OCI-LY7 (cell line): Measurements from ENCODE around the gene IQCE. TPM values are rescaled to one million over a fixed set of nuclear protein-coding genes. Genes with fewer than 3 reads are reported as not detected.

Source experiments
- BruUV-seq: library from RNA; stranded (reverse); fragments of 400-500 nt; replicated peaks from 2 replicates; lab custom pipeline; 2021; lab: Mats Ljungman, UMichigan
- CTCF ChIA-PET: fragments of 300-600 bp; sonication (Branson Sonifier 250); formaldehyde crosslinking; loops from one replicate; lab custom pipeline; 2022; ENCODE audit warnings: antibody characterized with exemption; ENCODE audit not compliant: unreplicated experiment; lab: Charles Lee
- POLR2A ChIA-PET: fragments of 300-600 bp; sonication (Branson Sonifier 250); formaldehyde crosslinking; loops from one replicate; lab custom pipeline; 2022; ENCODE audit warnings: antibody characterized with exemption; lab: Charles Lee
- DNase-seq: peaks from one replicate; pipeline ENCODE4 v3.0.0-alpha.2; 2015; ENCODE audit warnings: low spot score
- H2AFZ ChIP-seq: fragments of 200-600 bp; sonication (generic), shearing (Covaris generic); 2 replicates; pipeline ENCODE4 v1.6.1; 2014; ENCODE audit warnings: mild to moderate bottlenecking, antibody characterized with exemption, low read length, moderate library complexity
- H3K27ac ChIP-seq: fragments of 200-600 bp; sonication (generic); 2 replicates; pipeline ENCODE4 v1.5.1; 2014; ENCODE audit warnings: mixed run types, low read depth, mild to moderate bottlenecking, moderate library complexity, low read length, inconsistent platforms; ENCODE audit not compliant: poor library complexity, severe bottlenecking
- H3K36me3 ChIP-seq: fragments of 200-600 bp; sonication (generic); 2 replicates; pipeline ENCODE4 v1.6.1; 2014; ENCODE audit warnings: mild to moderate bottlenecking, antibody characterized with exemption, low read length, moderate library complexity, mixed read lengths; ENCODE audit not compliant: insufficient read depth
- H3K4me1 ChIP-seq: fragments of 200-600 bp; sonication (generic); 2 replicates; pipeline ENCODE4 v1.5.1; 2014; ENCODE audit warnings: mild to moderate bottlenecking, low read length; ENCODE audit not compliant: insufficient read depth, poor library complexity, severe bottlenecking
- H3K4me2 ChIP-seq: fragments of 200-600 bp; sonication (generic); 2 replicates; pipeline ENCODE4 v1.6.1; 2014; ENCODE audit warnings: mild to moderate bottlenecking, low read length
- H3K4me3 ChIP-seq: fragments of 200-600 bp; sonication (generic); 2 replicates; pipeline ENCODE4 v1.5.1; 2014; ENCODE audit warnings: mild to moderate bottlenecking, low read depth, low read length; ENCODE audit not compliant: poor library complexity, severe bottlenecking
- H3K79me2 ChIP-seq: fragments of 200-600 bp; sonication (generic); 2 replicates; pipeline ENCODE4 v1.6.1; 2016; ENCODE audit warnings: low read depth, mild to moderate bottlenecking, low read length, moderate library complexity, mixed read lengths; ENCODE audit not compliant: insufficient read depth
- H3K9me2 ChIP-seq: fragments of 200-600 bp; sonication (generic); 2 replicates; pipeline ENCODE4 v1.6.1; 2016; ENCODE audit warnings: mild to moderate bottlenecking, low read length, mixed read lengths; ENCODE audit not compliant: insufficient read depth
- H3K9me3 ChIP-seq: fragments of 200-600 bp; sonication (generic); 2 replicates; pipeline ENCODE4 v1.6.1; 2014; ENCODE audit warnings: mild to moderate bottlenecking, mixed run types, low read length, mixed read lengths
- H4K20me1 ChIP-seq: fragments of 200-600 bp; sonication (generic); 2 replicates; pipeline ENCODE4 v1.6.1; 2014; ENCODE audit warnings: mild to moderate bottlenecking, antibody characterized with exemption, low read length, moderate library complexity, mixed read lengths; ENCODE audit not compliant: insufficient read depth
- EZH2phosphoT487 ChIP-seq: fragments of 200-600 bp; sonication (generic); IDR thresholded peaks from 2 replicates; pipeline ENCODE4 v1.6.1; 2018; ENCODE audit warnings: low read depth, borderline replicate concordance, mild to moderate bottlenecking, mixed run types, antibody characterized with exemption, low read length, moderate library complexity, mixed read lengths
- intact Hi-C: fragments of 100-400 bp; cut with micrococcal nuclease; formaldehyde crosslinking; loops from one replicate; pipeline ENCODE4 v1.10.0; 2022; ENCODE audit not compliant: unreplicated experiment
- total RNA-seq, 2 experiments: library from RNA; depleted of rRNA in 1 of 2; stranded (reverse); fragments of >200 nt in 1 of 2; shearing (Covaris generic) in 1 of 2; gene quantifications; 2 replicates each; pipeline ENCODE4 v1.2.3, GENCODE V29; 2014 to 2022
- TF ChIP-seq, protein P1 (sequence below): fragments of 200-600 bp; sonication (generic); conservative IDR thresholded peaks from 2 replicates; pipeline ENCODE4 v1.5.1; 2014; ENCODE audit warnings: mild to moderate bottlenecking, antibody characterized with exemption, low read length, moderate library complexity, mixed read lengths

Gene IQCE
- total RNA-seq, 2 experiments from 2014 or later = 6.2 to 6.6 TPM

DNA sequence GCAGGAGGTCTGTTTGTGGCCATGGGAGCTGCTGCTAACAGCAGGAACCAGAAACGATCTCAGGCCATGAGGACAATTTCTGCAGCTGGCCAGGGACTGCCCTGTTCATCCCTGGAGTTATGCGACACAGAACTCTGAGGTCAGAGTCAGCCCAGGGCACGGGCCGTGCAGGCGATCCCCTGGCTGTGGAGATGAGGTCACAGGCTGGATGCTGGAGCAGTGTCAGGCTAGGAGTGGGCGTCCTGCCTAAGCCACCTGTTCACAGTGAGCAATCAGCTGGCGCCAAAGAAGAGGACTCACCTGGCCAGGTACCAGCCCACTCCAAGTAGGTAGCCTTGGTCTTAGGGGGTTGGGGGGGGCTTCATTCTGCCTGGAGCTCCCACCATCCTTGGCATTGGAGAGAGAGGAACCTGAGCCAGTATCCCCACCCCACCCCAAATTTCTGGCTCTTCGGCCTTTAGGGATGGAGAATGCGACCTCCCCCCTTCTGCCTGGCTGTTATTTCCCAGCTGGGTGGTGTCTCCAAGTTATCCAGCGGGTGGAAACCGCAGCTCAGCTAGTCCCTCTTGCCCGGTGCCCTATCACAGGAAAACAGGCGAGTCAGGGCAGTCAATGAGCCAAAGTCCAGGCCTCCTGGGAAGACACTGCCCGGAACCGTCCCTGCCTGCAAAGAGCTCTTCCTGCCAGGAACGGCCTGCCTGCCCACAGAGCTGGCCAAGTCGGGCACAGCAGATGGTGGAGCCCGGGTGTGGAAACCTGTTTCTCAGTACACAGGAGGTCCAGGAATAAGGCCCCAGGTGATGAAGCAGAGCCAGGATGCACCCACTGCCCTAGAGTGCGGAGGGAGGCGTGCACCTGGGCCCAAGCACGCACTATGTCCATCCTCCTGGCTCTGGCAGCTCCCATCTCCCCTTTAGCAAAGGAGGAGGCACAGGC lies 71.2 kb downstream of the IQCE start:
- H3K9me2 ChIP-seq = no peaks in the 10 kb centered on the region
- TF ChIP-seq, protein P1, sequence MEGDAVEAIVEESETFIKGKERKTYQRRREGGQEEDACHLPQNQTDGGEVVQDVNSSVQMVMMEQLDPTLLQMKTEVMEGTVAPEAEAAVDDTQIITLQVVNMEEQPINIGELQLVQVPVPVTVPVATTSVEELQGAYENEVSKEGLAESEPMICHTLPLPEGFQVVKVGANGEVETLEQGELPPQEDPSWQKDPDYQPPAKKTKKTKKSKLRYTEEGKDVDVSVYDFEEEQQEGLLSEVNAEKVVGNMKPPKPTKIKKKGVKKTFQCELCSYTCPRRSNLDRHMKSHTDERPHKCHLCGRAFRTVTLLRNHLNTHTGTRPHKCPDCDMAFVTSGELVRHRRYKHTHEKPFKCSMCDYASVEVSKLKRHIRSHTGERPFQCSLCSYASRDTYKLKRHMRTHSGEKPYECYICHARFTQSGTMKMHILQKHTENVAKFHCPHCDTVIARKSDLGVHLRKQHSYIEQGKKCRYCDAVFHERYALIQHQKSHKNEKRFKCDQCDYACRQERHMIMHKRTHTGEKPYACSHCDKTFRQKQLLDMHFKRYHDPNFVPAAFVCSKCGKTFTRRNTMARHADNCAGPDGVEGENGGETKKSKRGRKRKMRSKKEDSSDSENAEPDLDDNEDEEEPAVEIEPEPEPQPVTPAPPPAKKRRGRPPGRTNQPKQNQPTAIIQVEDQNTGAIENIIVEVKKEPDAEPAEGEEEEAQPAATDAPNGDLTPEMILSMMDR = no peak
- TF ChIP-seq EZH2phosphoT487 = no peak
- ChIA-PET POLR2A (no interaction called here), CTCF (no interaction called here)
- no peak overlapping the region for H3K4me3 ChIP-seq
- no peak for DNase-seq
- H2AFZ ChIP-seq = no peak overlapping the region
- H3K27ac ChIP-seq = no peak overlapping the region
- H3K9me3 ChIP-seq = no peaks in the 10 kb centered on the region
- no peaks in the 10 kb centered on the region for H3K36me3 ChIP-seq
- H4K20me1 ChIP-seq = no peaks in the 10 kb centered on the region
- no peaks in the 10 kb centered on the region for H3K79me2 ChIP-seq
- peaks cover 23% of the 10 kb centered on the region for H3K4me1 ChIP-seq
- intact Hi-C loops = no loop called here
- BruUV-seq = no TSS peak
- H3K4me2 ChIP-seq = no peak overlapping the region

DNA sequence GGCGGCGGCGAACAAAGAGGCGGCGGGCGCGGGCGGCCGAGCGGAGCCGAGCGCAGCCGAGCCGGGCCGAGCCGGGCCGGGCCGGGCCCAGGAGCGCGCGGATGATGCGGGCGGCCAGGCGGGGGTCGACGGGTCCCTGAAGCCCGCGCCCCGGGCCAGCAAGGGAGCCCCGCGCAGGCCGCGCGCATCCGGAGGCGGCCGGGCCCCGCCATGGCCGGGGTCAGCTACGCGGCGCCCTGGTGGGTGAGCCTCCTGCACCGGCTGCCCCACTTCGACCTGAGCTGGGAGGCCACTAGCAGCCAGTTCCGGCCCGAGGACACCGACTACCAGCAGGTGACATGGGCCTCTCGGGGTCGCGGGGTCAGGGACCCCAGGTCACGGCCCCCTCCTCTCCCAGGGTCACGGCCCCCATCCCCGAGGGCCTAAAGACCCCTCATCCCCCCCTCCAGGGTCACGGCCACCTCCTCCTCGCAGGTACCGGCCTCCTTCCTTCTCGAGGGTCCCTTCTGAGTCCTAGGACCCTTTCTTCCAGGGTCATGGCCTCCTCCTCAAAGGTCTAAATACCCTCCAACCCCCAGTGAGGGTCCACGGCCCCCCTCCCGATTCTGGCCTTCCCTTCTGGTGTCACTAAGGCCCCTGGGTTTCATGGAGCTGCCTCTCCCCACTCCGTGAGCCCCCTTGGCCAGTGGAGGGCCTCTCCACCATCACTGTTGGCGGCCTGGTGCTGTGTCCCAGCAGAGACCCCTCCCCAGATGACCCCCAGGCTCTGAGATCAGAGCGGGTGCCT lies 73.4 kb downstream of the IQCE start, which contains the start of gene TTYH3:
Gene TTYH3, plus strand, starts transcription at position 41 of the 787 bp plus-strand sequence. Its CDS starts 170 bp downstream, at position 211.
- TF ChIP-seq EZH2phosphoT487 = no peak
- TF ChIP-seq, protein P1 = no peak
- DNase-seq = no peak
- ChIA-PET CTCF (interaction anchor here (0.9 kb wide), 1 partner anchor 12 kb away, joined by 10 read pairs; no protein-coding TSS in a partner anchor), POLR2A (interaction anchor here (0.6 to 1.5 kb wide), 2 partner anchors 13 to 95 kb away, joined by 4 to 13 read pairs; no protein-coding TSS in a partner anchor)
- Histone ChIP-seq H3K4me3 (peak within 1 kb of the TSS; percentile 82), H4K20me1 (no peaks in the 10 kb centered on the region), H3K79me2 (no peaks in the 10 kb centered on the region), H3K9me2 (no peaks in the 10 kb centered on the region), H3K4me1 (peaks cover 26% of the 10 kb centered on the region), H3K9me3 (no peaks in the 10 kb centered on the region), H3K4me2 (peak within 1 kb of the TSS; percentile 90), H3K27ac (no peak within 1 kb of the TSS), H3K36me3 (no peaks in the 10 kb centered on the region), H2AFZ (peak within 1 kb of the TSS; percentile 90)
- intact Hi-C loops = no loop called here
- no TSS peak for BruUV-seq
